Activated naive CD8-positive, alpha-beta T cell treated with anti-CD3 and anti-CD28 coated beads for 36 hours (primary cell): Measurements from ENCODE around the gene DLG2. TPM values are rescaled to one million over a fixed set of nuclear protein-coding genes. Genes with fewer than 3 reads are reported as not detected.

Experiments
- DNase-seq: peaks from one replicate; pipeline ENCODE4 v3.0.0; 2021
- H3K27ac Mint-ChIP-seq: one replicate; pipeline ENCODE4 v1.8.0; 2022; ENCODE audit warnings: mild to moderate bottlenecking, moderate library complexity, mixed read lengths
- H3K27me3 Mint-ChIP-seq: one replicate; pipeline ENCODE4 v1.8.0; 2022; ENCODE audit warnings: mild to moderate bottlenecking, mixed read lengths
- H3K36me3 Mint-ChIP-seq: one replicate; pipeline ENCODE4 v1.8.0; 2021; ENCODE audit warnings: mild to moderate bottlenecking, mixed read lengths
- H3K4me1 Mint-ChIP-seq: one replicate; pipeline ENCODE4 v1.8.0; 2021; ENCODE audit warnings: mixed read lengths
- H3K4me3 Mint-ChIP-seq: one replicate; pipeline ENCODE4 v1.8.0; 2022; ENCODE audit warnings: mild to moderate bottlenecking, moderate library complexity, mixed read lengths
- H3K9me3 Mint-ChIP-seq: one replicate; pipeline ENCODE4 v1.8.0; 2022; ENCODE audit warnings: mixed read lengths
- total RNA-seq, 2 experiments: library from RNA; stranded (reverse); gene quantifications; one replicate each; pipeline ENCODE4 v1.2.3, GENCODE V29; 2021

The DLG2 gene
- total RNA-seq, 2 experiments from 2014 or later, result 1.7 to 1.9 TPM

DNA sequence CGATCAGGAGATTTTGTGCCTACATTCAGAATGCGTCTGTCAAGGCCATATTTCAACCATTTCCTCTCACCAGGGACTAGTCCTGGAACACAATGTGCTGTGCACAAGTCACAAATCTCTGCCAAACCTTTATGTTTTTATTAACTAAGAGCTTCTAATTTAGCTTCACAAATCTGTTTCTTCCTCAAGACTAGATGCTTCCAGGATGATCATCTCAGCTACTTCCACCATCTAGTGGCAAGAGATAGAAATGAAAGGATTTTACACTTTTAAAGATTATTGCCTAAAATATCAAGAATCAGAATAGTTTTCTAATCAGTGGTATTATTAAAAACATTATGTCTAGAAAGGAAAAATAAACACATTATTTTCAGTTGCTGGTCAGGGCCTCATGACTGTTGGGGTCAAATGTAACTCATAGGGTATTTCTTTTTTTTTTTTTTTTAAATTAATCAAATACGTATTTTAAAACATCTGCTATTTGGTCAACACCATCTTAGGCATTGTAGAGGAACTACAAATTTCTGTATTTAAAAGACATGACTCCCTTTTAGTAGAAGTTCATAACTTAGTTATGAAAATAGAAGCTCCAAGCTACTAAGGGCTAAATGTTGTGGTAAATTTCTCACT, 1102.6 kb downstream of the DLG2 start:
- H3K27me3 Mint-ChIP-seq, result no peaks in the 10 kb centered on the region
- no peak overlapping the region for H3K27ac Mint-ChIP-seq
- no peak overlapping the region for H3K4me3 Mint-ChIP-seq
- no peaks in the 10 kb centered on the region for H3K4me1 Mint-ChIP-seq
- no peak for DNase-seq
- H3K36me3 Mint-ChIP-seq, result no peaks in the 10 kb centered on the region
- peaks cover 2% of the 10 kb centered on the region for H3K9me3 Mint-ChIP-seq

DNA sequence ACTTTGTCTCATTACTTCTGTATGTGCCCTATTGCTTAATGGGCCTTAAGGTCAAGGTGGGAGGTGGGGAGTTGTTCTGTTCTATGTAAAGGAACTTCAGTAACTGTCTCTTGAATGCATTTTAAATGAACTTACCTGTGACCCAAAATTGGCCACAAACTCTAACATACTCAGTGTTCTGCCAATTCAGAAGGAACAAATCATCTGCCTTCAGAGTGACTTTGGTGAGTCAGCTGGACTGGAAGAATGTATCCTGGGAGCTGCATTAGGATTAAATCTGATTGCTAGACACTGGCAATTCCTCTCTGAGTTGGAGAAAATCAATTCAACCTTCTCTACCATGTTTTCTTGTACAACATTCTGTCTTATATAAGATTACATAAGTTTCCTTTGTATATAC, 1104.8 kb downstream of the DLG2 start:
- Mint-ChIP-seq H3K4me1 (no peaks in the 10 kb centered on the region), H3K27ac (no peak overlapping the region), H3K36me3 (no peaks in the 10 kb centered on the region), H3K4me3 (no peak overlapping the region), H3K9me3 (peaks cover 3% of the 10 kb centered on the region), H3K27me3 (no peaks in the 10 kb centered on the region)
- no peak for DNase-seq

DNA sequence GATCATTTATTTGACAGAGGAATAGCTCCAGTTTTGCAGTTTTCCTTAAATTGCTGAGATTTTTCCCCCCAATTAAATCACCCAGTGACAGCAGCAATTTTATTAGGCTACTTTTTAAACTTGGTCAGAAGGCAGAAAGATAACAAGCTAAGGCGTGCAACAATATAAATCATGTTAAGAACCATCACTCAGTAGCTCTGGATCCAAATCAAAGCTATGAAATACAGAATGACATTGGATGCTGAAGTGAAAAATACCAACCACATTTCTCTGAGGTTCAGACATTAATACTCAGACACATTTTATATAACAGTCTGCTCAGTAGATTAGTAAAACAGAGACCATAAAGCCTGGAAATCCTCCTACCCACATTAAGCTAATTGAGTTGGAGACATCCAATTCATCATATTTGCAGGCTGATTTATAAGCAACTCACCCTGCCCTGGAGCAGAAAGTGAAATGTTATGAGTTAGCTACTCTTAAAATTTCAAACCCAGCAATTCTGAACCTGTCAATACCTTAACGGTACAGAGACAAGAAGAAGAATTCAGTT, 1108.4 kb downstream of the DLG2 start:
- no peak for DNase-seq
- no peaks in the 10 kb centered on the region for H3K27me3 Mint-ChIP-seq
- H3K4me1 Mint-ChIP-seq, result no peaks in the 10 kb centered on the region
- no peak overlapping the region for H3K27ac Mint-ChIP-seq
- no peak overlapping the region for H3K4me3 Mint-ChIP-seq
- peaks cover 1% of the 10 kb centered on the region for H3K9me3 Mint-ChIP-seq
- H3K36me3 Mint-ChIP-seq, result no peaks in the 10 kb centered on the region

DNA sequence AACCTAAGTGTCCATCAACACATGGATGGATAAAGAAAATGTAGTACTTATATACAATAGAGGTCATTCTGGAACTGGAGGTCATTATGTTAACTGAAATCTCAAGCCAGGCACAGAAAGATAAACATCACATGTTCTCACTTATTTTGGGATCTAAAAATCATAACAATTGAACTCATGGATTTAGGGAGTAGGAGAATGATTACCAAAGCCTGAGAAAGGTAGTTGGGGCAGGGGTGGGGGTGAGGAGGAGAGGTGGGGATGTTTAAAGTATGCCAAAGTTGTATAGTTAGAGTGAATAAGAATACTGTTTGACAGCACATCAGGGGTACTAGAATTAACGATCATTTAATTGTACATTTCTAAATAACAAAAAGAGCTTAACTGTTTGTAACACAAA, 1112.7 kb downstream of the DLG2 start:
- no peaks in the 10 kb centered on the region for H3K4me1 Mint-ChIP-seq
- no peak for DNase-seq
- H3K9me3 Mint-ChIP-seq, result peaks cover under 1% of the 10 kb centered on the region
- H3K36me3 Mint-ChIP-seq, result no peaks in the 10 kb centered on the region
- no peaks in the 10 kb centered on the region for H3K27me3 Mint-ChIP-seq
- H3K27ac Mint-ChIP-seq, result no peak overlapping the region
- no peak overlapping the region for H3K4me3 Mint-ChIP-seq

DNA sequence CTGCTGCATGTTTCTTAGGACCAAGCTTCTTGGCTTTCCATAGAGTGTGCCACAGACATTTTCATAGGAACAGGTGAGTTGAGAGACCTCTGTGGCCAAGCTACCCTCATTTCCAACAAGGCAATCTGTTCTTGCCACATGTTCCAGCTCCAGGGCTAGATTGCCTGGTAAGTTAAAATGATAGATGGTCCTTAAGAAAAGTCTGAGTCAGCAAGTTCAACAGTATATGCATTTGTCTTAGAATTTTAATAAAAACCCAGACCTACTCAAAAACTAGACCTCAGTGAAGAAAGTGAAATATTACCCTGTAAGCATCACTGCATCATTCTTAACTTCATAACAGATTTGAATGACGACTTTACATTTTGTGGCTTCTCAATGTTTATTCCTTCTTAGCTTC, 1123.6 kb downstream of the DLG2 start:
- no peak for DNase-seq
- Mint-ChIP-seq H3K36me3 (no peaks in the 10 kb centered on the region), H3K27me3 (no peaks in the 10 kb centered on the region), H3K4me1 (no peaks in the 10 kb centered on the region), H3K27ac (no peak overlapping the region), H3K9me3 (peaks cover 2% of the 10 kb centered on the region), H3K4me3 (no peak overlapping the region)

DNA sequence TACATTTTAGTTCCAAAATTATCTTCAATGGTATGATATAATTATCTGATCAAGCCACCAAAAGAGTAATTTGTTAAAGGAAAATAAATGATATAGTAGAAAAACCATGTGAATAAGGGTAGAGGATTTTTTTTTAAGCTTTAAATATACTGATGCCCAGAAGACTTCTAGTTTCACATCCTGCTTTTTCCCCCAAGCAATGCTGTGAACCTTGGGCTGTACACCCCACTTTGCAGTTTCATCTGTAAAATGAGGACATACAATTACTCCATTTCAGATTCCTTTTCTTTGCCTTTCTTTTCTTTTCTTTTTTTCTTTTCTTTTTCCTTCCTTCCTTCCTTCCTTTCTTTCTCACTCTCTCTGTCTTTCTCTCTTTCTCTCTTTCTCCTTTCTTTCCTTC, 1125.4 kb downstream of the DLG2 start:
- Mint-ChIP-seq H3K4me3 (no peak overlapping the region), H3K27me3 (no peaks in the 10 kb centered on the region), H3K4me1 (no peaks in the 10 kb centered on the region)

DNA sequence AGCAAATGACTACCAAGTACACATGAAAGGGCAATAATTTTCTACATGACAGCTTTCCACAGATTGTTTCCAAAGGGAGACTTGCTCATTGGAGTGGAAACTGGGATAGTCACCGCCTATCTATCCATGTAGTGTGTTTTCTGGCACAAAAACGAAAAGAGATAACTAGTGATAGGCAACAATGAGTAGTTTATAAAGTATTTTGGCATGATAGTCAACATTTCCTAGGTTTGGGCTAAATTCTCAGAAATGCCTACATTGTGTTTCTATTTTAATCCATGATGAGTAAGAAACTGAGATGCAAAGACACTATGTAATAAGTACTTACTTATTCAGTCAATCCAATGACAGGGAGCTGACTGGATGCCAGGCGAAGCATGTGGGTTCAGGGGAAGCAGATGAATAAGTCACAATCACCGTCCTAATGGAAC, 1129.1 kb downstream of the DLG2 start:
- Mint-ChIP-seq H3K36me3 (no peaks in the 10 kb centered on the region), H3K27me3 (no peaks in the 10 kb centered on the region), H3K4me1 (no peaks in the 10 kb centered on the region), H3K27ac (no peak overlapping the region), H3K9me3 (no peaks in the 10 kb centered on the region), H3K4me3 (no peak overlapping the region)
- no peak for DNase-seq

More for the DNA sequence above, 1125.4 kb downstream of the DLG2 start:
- no peak for DNase-seq
- no peaks in the 10 kb centered on the region for H3K36me3 Mint-ChIP-seq
- no peak overlapping the region for H3K27ac Mint-ChIP-seq
- no peaks in the 10 kb centered on the region for H3K9me3 Mint-ChIP-seq

DNA sequence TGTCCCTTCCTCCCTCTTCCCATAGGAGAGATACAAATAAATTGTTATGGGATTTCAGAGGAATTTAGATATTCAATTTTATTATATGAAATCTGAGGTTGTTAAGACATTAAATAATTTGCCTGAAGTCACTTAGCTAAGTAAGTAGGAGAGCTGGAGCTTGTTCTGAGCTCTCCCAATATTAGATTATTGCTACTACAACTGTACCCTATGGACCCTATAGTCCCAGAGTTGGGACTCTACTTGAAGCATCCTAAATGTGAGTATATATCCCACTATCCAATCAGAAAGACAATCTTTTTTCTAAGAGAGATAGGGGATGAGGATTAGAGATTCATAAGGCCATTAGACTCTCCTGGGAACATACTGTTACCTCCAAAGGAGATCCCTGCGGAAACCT, 1130.0 kb downstream of the DLG2 start:
- H3K4me3 Mint-ChIP-seq, result no peak overlapping the region
- H3K27me3 Mint-ChIP-seq, result no peaks in the 10 kb centered on the region
- no peaks in the 10 kb centered on the region for H3K9me3 Mint-ChIP-seq
- no peaks in the 10 kb centered on the region for H3K36me3 Mint-ChIP-seq
- no peaks in the 10 kb centered on the region for H3K4me1 Mint-ChIP-seq
- H3K27ac Mint-ChIP-seq, result no peak overlapping the region
- no peak for DNase-seq

DNA sequence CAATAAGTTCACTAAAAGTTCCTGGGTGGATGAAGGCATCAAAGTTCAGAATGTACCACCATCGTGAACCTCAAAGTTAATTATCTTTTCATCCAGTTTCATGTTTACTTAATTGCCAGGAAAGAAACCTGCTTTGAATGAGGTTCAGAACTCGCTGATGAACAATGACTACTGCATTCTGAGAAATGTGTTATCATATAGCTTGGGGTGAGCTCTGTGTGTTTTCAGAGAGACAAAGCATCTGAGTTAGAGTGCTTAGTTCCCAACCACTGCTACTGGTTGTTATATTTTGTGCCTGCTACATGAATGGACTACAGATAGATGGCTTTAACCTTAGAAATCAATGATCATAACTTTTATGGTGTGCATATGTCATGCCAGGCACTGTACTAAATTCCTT, 1131.0 kb downstream of the DLG2 start:
- no peaks in the 10 kb centered on the region for H3K27me3 Mint-ChIP-seq
- no peaks in the 10 kb centered on the region for H3K4me1 Mint-ChIP-seq
- DNase-seq, result no peak
- H3K27ac Mint-ChIP-seq, result no peak overlapping the region
- no peaks in the 10 kb centered on the region for H3K36me3 Mint-ChIP-seq
- no peak overlapping the region for H3K4me3 Mint-ChIP-seq
- H3K9me3 Mint-ChIP-seq, result no peaks in the 10 kb centered on the region

DNA sequence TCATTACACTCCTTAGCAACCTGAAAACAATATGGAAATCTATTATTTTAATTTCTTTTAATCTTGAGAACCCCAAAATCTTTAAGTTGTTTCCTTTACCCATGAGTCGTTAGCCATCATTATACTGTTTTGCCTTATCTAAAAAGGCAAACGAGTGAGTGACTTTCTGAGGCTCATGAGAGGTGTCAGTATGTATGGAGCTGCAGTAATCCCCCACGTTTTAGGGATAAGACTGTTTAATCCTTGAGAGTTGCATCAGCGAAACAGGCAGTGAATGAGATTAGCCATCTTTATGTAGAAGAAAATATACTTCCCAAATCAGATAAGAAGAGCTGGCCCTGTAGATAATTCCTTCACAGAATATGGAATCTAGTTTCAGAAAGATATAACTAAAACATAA, 1147.0 kb downstream of the DLG2 start:
- Mint-ChIP-seq H3K36me3 (no peaks in the 10 kb centered on the region), H3K9me3 (peaks cover 2% of the 10 kb centered on the region)

DNA sequence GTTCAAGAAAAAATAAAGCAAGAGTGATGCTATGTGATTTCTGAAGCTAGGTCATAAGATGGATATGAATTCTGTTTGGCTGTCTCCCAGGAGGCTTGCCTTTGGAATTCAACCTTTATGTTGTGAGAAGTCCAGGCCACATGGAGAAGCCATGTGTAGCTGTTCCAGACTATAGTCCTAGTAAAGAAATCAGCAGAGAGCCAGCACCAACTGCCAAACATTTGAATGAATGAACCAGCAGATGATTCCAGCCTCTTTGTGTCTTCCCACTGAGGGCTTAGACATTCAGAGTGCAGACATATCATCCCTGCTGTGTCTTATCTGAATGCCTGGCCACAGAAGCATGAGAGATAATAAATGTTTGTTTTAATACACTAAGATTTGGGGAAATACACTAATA, 1150.6 kb downstream of the DLG2 start:
- H3K9me3 Mint-ChIP-seq, result no peaks in the 10 kb centered on the region
- no peak overlapping the region for H3K27ac Mint-ChIP-seq
- no peaks in the 10 kb centered on the region for H3K36me3 Mint-ChIP-seq
- no peaks in the 10 kb centered on the region for H3K27me3 Mint-ChIP-seq
- no peak for DNase-seq
- no peak overlapping the region for H3K4me3 Mint-ChIP-seq
- no peaks in the 10 kb centered on the region for H3K4me1 Mint-ChIP-seq

More for the DNA sequence above, 1147.0 kb downstream of the DLG2 start:
- H3K4me3 Mint-ChIP-seq, result no peak overlapping the region
- DNase-seq, result no peak
- no peaks in the 10 kb centered on the region for H3K4me1 Mint-ChIP-seq
- H3K27ac Mint-ChIP-seq, result no peak overlapping the region
- no peaks in the 10 kb centered on the region for H3K27me3 Mint-ChIP-seq

DNA sequence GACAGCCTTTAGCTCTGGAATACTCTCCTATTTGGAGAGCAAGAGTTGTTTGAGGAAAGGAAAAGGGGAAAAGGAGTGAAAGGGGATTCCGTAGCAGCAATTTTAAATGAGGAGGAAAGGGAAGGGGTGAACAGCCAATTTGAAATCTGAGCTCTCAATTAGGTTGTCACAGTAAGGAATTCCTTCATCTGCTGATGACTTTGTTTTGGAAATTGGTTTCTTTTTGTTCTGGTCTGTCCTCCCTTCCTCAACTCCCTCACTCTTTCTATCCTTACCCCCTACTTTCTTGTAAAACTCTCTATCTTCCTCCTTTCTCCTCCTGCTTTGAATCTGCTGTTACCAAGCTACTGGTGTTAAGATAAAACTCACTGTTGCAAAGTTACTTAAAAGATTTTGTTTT, 1155.6 kb downstream of the DLG2 start:
- H3K27me3 Mint-ChIP-seq, result no peaks in the 10 kb centered on the region
- no peak overlapping the region for H3K4me3 Mint-ChIP-seq
- H3K27ac Mint-ChIP-seq, result no peak overlapping the region
- no peaks in the 10 kb centered on the region for H3K9me3 Mint-ChIP-seq
- no peak for DNase-seq
- H3K4me1 Mint-ChIP-seq, result no peaks in the 10 kb centered on the region
- no peaks in the 10 kb centered on the region for H3K36me3 Mint-ChIP-seq

DNA sequence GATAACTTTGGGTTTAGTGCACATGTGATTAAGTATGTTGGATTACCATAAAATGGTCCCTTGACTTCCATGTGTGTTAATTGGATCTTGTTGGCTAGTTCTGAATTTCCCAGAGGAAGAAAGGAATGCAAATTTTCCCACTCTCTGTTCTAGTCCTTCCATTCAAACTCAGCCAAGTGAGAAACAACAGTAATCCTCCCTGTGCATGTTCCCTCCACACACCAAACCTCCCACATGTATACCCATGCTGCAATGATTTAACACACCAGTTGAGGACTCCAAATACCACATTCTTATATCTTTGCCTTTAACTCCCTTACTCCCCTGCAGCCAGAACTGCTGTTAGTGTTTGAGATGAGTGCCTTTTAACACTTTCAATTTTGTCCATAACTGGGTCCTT, 1158.9 kb downstream of the DLG2 start:
- no peaks in the 10 kb centered on the region for H3K9me3 Mint-ChIP-seq
- no peaks in the 10 kb centered on the region for H3K27me3 Mint-ChIP-seq
- H3K4me3 Mint-ChIP-seq, result no peak overlapping the region
- no peaks in the 10 kb centered on the region for H3K36me3 Mint-ChIP-seq
- DNase-seq, result no peak
- no peaks in the 10 kb centered on the region for H3K4me1 Mint-ChIP-seq
- no peak overlapping the region for H3K27ac Mint-ChIP-seq

DNA sequence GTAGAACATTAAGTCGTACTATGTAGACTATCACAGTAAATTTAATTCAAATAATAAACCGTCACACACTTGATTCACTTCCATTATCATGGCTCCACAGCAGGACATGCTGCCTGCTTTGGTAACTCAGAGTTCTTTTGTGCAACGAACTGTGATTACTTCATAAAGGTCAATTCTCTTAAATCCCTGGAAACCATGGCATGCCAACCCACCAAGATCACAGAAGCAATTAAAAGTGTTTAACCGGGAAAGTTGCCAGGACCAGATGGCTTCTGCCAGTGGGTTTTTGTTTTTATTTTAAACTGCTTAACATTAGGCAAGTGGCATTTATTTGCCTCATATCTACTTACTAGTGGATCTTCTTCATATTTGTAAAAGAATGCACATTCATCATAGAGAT, 1162.1 kb downstream of the DLG2 start:
- Mint-ChIP-seq H3K27me3 (no peaks in the 10 kb centered on the region), H3K27ac (no peak overlapping the region), H3K4me1 (no peaks in the 10 kb centered on the region), H3K4me3 (no peak overlapping the region), H3K9me3 (peaks cover 2% of the 10 kb centered on the region), H3K36me3 (no peaks in the 10 kb centered on the region)
- DNase-seq, result no peak

DNA sequence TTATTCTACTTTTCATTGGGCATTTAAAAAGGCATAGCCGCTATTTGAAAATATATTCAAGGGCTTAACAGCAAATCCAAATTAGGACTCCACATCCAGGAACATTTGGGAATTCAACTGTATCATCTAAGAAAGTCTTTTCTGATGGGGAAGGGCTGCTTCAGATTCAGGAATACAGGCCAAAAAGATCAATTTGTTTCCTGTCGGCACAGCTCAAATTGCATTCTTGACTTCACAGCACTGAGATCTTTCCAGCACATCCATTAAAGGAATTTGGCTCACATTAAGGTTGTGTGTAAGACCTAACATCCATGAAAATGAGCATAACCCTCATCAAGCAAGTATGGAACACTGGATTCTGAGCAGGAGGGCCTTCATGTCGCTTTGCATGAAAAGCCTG, 1171.5 kb downstream of the DLG2 start:
- no peak overlapping the region for H3K4me3 Mint-ChIP-seq
- H3K4me1 Mint-ChIP-seq, result no peaks in the 10 kb centered on the region
- no peak overlapping the region for H3K27ac Mint-ChIP-seq
- no peaks in the 10 kb centered on the region for H3K36me3 Mint-ChIP-seq
- H3K27me3 Mint-ChIP-seq, result no peaks in the 10 kb centered on the region
- no peak for DNase-seq
- H3K9me3 Mint-ChIP-seq, result peaks cover 4% of the 10 kb centered on the region

DNA sequence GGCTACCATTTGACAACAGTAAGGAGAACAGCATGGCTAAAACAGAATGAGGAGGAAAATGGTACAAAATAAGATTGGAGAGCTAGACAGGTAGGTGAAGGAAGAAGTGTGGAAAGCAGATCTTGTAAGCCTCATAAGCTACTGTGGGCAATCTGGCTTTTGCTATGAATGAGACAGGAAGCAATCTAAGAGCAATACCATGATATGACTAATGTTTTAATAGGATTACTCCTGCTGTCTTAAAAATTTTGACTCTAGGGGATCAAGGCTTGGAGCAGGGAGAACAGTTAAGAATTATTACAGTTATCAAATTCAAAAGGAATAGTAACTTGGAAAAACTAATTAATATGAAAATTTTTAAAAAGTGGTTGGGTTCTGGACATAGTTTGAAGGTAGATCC, 1174.9 kb downstream of the DLG2 start:
- Mint-ChIP-seq H3K9me3 (peaks cover 4% of the 10 kb centered on the region), H3K27ac (no peak overlapping the region), H3K4me3 (no peak overlapping the region), H3K4me1 (no peaks in the 10 kb centered on the region), H3K36me3 (no peaks in the 10 kb centered on the region), H3K27me3 (no peaks in the 10 kb centered on the region)
- DNase-seq, result no peak
